ENCODE results near the gene ELMOD3.
"Not testable (repeated sequence)": the region's sequence is repeated elsewhere in the genome, so short reads cannot be mapped to it uniquely, and the experiment has no call there.

ELMOD3 gene

GRCh38 chr2:85312404-85312803 is 42.2 kb upstream of the ELMOD3 start:
- no peak overlapping the region for H3K4me3 ChIP-seq (replicated peaks in 1 of 2; ENCODE audit: low read depth in 2 of 2, low read length in 2 of 2)
- TF ChIP-seq CTCF (IDR thresholded peaks at IDR 0.05; ENCODE audit: low read depth, low read length), result no peak
- DNase-seq (ENCODE audit: low read depth in 2 of 2), result peak; percentile 76 to 90

DNA sequence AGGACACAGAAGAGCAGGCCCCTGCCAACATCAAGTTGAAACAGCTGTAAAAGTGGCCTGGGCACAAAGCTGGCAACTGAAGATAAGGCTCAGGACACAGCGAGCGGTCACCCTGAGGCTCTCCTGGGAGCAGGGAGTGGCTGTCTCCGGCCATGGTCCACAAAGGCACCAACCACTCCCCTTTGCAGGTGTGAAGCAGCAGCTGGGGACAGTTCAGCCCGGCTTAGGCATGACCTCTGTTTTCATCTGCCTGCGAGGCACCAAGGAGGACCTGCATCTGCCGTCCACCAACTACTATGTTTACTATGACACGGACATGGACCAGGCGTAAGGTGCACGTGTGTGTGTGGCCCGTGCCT is 39.7 kb upstream of the ELMOD3 start:
- no peak for DNase-seq (ENCODE audit: low read depth in 2 of 2)
- H3K4me3 ChIP-seq (replicated peaks in 1 of 2; ENCODE audit: low read depth in 2 of 2, low read length in 2 of 2), result no peak overlapping the region
- no peak for TF ChIP-seq CTCF (IDR thresholded peaks at IDR 0.05; ENCODE audit: low read depth, low read length)

DNA sequence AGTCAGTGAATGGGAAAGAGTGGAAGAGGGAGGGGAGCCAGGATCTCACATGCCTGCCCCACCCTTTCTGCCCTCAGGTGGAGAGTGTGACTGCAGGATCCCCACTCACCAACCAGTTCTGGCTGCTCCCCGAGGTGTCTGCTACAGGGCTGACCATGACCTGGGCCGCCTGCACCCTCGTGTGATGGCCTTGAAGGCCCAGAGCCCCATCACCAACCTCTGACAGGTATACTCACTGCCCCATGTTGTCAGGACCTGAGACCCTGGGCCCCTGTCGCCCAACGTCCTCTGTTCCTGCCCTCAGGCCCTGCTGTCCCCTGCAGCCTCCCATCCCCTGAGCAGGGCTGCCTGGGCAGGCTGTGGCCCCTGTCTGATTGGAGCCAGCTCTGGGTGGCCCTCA is 38.6 kb upstream of the ELMOD3 start:
- H3K4me3 ChIP-seq (replicated peaks in 1 of 2; ENCODE audit: low read depth in 2 of 2, low read length in 2 of 2); DNase-seq (ENCODE audit: low read depth in 2 of 2): not testable (repeated sequence)

GRCh38 chr2:85318222-85319074 is 36.1 kb upstream of the ELMOD3 start:
- DNase-seq (ENCODE audit: low read depth in 2 of 2), result peak; percentile 58 to 64
- no peak for TF ChIP-seq CTCF (IDR thresholded peaks at IDR 0.05; ENCODE audit: low read depth, low read length)
- H3K4me3 ChIP-seq (replicated peaks in 1 of 2; ENCODE audit: low read depth in 2 of 2, low read length in 2 of 2), result no peak overlapping the region

GRCh38 chr2:85319796-85320195 is 34.8 kb upstream of the ELMOD3 start:
- H3K4me3 ChIP-seq (replicated peaks in 1 of 2; ENCODE audit: low read depth in 2 of 2, low read length in 2 of 2), result no peak overlapping the region
- no peak for DNase-seq (ENCODE audit: low read depth in 2 of 2)
- no peak for TF ChIP-seq CTCF (IDR thresholded peaks at IDR 0.05; ENCODE audit: low read depth, low read length)

DNA sequence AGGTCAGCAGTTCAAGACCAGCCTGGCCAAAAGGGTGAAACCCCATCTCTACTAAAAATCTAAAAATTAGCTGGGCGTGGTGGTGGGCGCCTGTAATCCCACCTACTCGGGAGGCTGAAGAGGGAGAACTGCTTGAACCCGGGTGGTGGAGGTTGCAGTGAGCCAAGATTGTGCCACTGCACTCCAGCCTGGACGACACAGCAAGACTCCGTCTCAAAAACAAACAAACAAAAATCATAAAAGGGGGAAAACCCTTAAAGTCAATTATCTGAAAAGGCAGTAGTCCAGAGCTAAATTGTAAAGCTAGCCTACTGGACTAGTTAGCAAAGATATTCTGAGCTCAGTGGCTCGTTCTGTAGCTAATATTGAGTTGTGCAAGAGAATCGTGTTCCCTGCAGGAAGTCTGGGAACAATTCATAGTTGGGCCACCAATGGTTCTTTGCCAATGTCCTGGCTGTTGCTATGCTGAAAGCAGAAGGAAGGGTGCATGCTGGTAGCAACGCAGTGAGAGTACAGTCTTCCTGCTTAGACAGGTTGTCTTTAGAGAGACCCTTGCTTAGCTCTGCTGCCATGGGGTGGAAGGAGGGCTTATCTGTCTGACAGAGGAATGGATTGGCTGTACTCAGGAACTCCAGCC is 31.1 kb upstream of the ELMOD3 start:
- DNase-seq (ENCODE audit: low read depth in 2 of 2), result no peak
- TF ChIP-seq CTCF (IDR thresholded peaks at IDR 0.05; ENCODE audit: low read depth, low read length), result no peak
- H3K4me3 ChIP-seq (replicated peaks in 1 of 2; ENCODE audit: low read depth in 2 of 2, low read length in 2 of 2), result no peak overlapping the region

GRCh38 chr2:85323988-85324367 is 30.6 kb upstream of the ELMOD3 start:
- DNase-seq (ENCODE audit: low read depth in 2 of 2); H3K4me3 ChIP-seq (replicated peaks in 1 of 2; ENCODE audit: low read depth in 2 of 2, low read length in 2 of 2): not testable (repeated sequence)
